Measurements from ENCODE around the gene BRAT1.

Gene BRAT1

GRCh38 chr7:2559283-2559950 lies 4.1 kb upstream of the BRAT1 start:
- DNase-seq, result peak; percentile 39 to 41

GRCh38 chr7:2558629-2559282 lies 3.4 kb upstream of the BRAT1 start, which contains the start of gene IQCE:
IQCE (plus strand) TSS chr7:2558979; CDS start chr7:2559182, 203 bp downstream.
- DNase-seq, result peak; percentile 92 to 94

- no peak for DNase-seq
Observed at GRCh38 chr7:2554661-2555111, 638 bp downstream of the BRAT1 start.

- no peak for DNase-seq
Observed at GRCh38 chr7:2553831-2554581, 1.3 kb downstream of the BRAT1 start.

- DNase-seq, result no peak
Observed at GRCh38 chr7:2553108-2553507, 2.2 kb downstream of the BRAT1 start.

GRCh38 chr7:2551418-2551817 lies 3.9 kb downstream of the BRAT1 start:
- DNase-seq, result no peak

GRCh38 chr7:2546776-2547586 lies 8.3 kb downstream of the BRAT1 start:
- DNase-seq, result no peak

- no peak for DNase-seq
Observed at GRCh38 chr7:2545746-2546425, 9.4 kb downstream of the BRAT1 start.

GRCh38 chr7:2544541-2545188 lies 10.7 kb downstream of the BRAT1 start:
- DNase-seq, result no peak

- no peak for DNase-seq
Observed at GRCh38 chr7:2542916-2543871, 12.1 kb downstream of the BRAT1 start.

- no peak for DNase-seq
Observed at GRCh38 chr7:2542011-2542915, 13.1 kb downstream of the BRAT1 start.

- DNase-seq, result no peak
Observed at GRCh38 chr7:2541291-2542010, 13.9 kb downstream of the BRAT1 start.

- DNase-seq, result no peak
Observed at GRCh38 chr7:2540641-2541051, 14.7 kb downstream of the BRAT1 start.

GRCh38 chr7:2540133-2540532 lies 15.2 kb downstream of the BRAT1 start:
- DNase-seq, result no peak

GRCh38 chr7:2539031-2539911 lies 16.1 kb downstream of the BRAT1 start:
- DNase-seq, result no peak

- DNase-seq, result no peak
Observed at GRCh38 chr7:2537981-2538851, 17.1 kb downstream of the BRAT1 start.
